ENCODE data around the gene PPP1R13L.

PPP1R13L gene

DNA sequence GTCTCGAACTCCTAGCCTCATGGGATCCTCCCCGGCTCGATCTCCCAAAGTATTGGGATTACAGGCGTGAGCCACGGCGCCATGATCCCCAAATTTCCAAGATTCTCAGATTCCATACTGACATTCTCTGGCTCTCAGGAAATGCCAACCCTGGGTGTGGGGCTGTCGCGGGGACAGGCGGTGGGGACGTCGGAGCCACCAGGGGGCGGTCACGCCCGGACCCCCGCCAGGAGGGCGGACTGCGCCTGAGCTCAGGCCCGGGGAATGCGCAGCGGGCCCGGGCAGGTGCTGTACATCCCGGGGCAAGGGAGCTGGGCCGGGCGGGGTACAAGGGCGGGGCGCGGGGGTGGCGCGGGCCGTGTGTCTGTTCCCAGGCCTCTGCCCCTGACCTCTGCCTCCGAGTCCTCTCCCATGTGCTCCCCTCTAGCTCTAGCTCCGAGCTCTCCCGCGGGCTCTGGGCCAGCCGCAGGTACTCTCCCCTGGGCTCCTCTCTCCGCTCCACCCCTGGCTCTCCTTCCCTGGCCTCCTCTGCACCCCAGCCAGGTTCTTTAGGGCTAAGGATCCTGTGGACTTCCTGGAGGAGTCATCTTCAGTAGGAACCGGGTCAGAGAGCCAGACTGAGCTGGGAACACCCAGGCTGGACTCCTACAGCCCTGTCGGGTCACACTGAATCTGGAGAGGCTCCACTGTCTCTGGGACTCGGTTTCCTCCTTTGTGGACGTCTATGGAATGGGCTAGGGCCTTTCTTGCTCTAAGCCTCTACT, 2.4 kb downstream of the PPP1R13L start:
- H3K36me3 ChIP-seq (ENCODE audit: control insufficient read depth, low read length) = no peaks in the 10 kb centered on the region
- no peaks in the 10 kb centered on the region for H3K9me2 ChIP-seq (replicated peaks; ENCODE audit: control insufficient read depth, low read length)
- TF ChIP-seq CTCF (IDR thresholded peaks at IDR 0.05; ENCODE audit: low read depth, low read length, poor library complexity, severe bottlenecking) (peak; percentile 93), EZH2phosphoT487 (IDR thresholded peaks at IDR 0.05; ENCODE audit: borderline replicate concordance, low read length) (no peak)
- H3K27ac ChIP-seq (ENCODE audit: low read depth, low read length) = no peak overlapping the region
- H3F3A ChIP-seq (ENCODE audit: control insufficient read depth, insufficient read depth) = peaks cover 12% of the 10 kb centered on the region; the same call in 1 of the 2 replicates
- H3K4me1 ChIP-seq (ENCODE audit: control insufficient read depth, low read length) = peaks cover 47% of the 10 kb centered on the region
- no peak overlapping the region for H3K4me3 ChIP-seq (ENCODE audit: low read length)
- H3K4me2 ChIP-seq (ENCODE audit: low read length) = peak overlapping the region; percentile 91
- peaks cover 10% of the 10 kb centered on the region for H3K79me2 ChIP-seq (ENCODE audit: control insufficient read depth, low read length)
- no peaks in the 10 kb centered on the region for H3K9me3 ChIP-seq (ENCODE audit: control insufficient read depth, insufficient read depth, low read length)
- H3K27me3 ChIP-seq (ENCODE audit: control insufficient read depth, low read length) = peaks cover 12% of the 10 kb centered on the region
- no peaks in the 10 kb centered on the region for H4K20me1 ChIP-seq (ENCODE audit: control insufficient read depth, insufficient read depth, low read depth, low read length)

- peaks cover 44% of the 10 kb centered on the region for H3K4me1 ChIP-seq (ENCODE audit: control insufficient read depth, low read length)
- no peak for TF ChIP-seq EZH2phosphoT487 (IDR thresholded peaks at IDR 0.05; ENCODE audit: borderline replicate concordance, low read length)
- no peak for TF ChIP-seq CTCF (IDR thresholded peaks at IDR 0.05; ENCODE audit: low read depth, low read length, poor library complexity, severe bottlenecking)
- no peaks in the 10 kb centered on the region for H3K36me3 ChIP-seq (ENCODE audit: control insufficient read depth, low read length)
- H3K9me2 ChIP-seq (replicated peaks; ENCODE audit: control insufficient read depth, low read length) = no peaks in the 10 kb centered on the region
- peaks cover 12% of the 10 kb centered on the region for H3K27me3 ChIP-seq (ENCODE audit: control insufficient read depth, low read length)
- H3K79me2 ChIP-seq (ENCODE audit: control insufficient read depth, low read length) = peaks cover 4% of the 10 kb centered on the region
- H3K9me3 ChIP-seq (ENCODE audit: control insufficient read depth, insufficient read depth, low read length) = no peaks in the 10 kb centered on the region
- peaks cover 12% of the 10 kb centered on the region; the same call in 1 of the 2 replicates for H3F3A ChIP-seq (ENCODE audit: control insufficient read depth, insufficient read depth)
- H3K4me2 ChIP-seq (ENCODE audit: low read length) = no peak overlapping the region
- H3K27ac ChIP-seq (ENCODE audit: low read depth, low read length) = no peak overlapping the region
- H4K20me1 ChIP-seq (ENCODE audit: control insufficient read depth, insufficient read depth, low read depth, low read length) = no peaks in the 10 kb centered on the region
- no peak overlapping the region for H3K4me3 ChIP-seq (ENCODE audit: low read length)
Observed at GRCh38 chr19:45401815-45402214, 3.1 kb downstream of the PPP1R13L start.

DNA sequence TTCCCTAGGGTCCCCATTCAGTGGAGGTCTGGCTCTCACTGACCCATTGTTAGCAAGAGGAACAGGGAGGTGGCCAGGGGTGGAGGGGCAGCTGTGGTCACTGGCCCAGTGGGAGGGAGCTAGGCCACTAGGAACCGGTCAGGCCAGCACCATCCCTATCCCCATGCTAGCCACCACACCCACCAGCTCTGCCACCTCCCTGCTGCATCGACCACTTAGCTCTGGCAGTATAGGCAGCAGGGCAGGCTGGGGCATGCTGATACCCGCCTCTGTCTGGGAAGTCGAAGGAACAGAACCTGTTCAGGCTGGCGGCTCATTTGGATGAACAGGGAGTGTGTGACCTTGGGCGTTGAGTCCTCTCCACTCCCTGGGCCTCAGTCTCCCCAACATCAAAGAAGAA, 4.7 kb downstream of the PPP1R13L start:
- no peak overlapping the region for H3K4me2 ChIP-seq (ENCODE audit: low read length)

More for the DNA sequence above, 4.7 kb downstream of the PPP1R13L start:
- Histone ChIP-seq H3K36me3 (ENCODE audit: control insufficient read depth, low read length) (no peaks in the 10 kb centered on the region), H3K79me2 (ENCODE audit: control insufficient read depth, low read length) (no peaks in the 10 kb centered on the region), H3K4me1 (ENCODE audit: control insufficient read depth, low read length) (peaks cover 35% of the 10 kb centered on the region), H3K27me3 (ENCODE audit: control insufficient read depth, low read length) (peaks cover 12% of the 10 kb centered on the region), H3K4me3 (ENCODE audit: low read length) (no peak overlapping the region), H3K9me3 (ENCODE audit: control insufficient read depth, insufficient read depth, low read length) (no peaks in the 10 kb centered on the region), H4K20me1 (ENCODE audit: control insufficient read depth, insufficient read depth, low read depth, low read length) (no peaks in the 10 kb centered on the region), H3F3A (ENCODE audit: control insufficient read depth, insufficient read depth) (peaks cover 12% of the 10 kb centered on the region; the same call in 1 of the 2 replicates), H3K27ac (ENCODE audit: low read depth, low read length) (no peak overlapping the region), H3K9me2 (replicated peaks; ENCODE audit: control insufficient read depth, low read length) (no peaks in the 10 kb centered on the region)
- no peak for TF ChIP-seq CTCF (IDR thresholded peaks at IDR 0.05; ENCODE audit: low read depth, low read length, poor library complexity, severe bottlenecking)
- TF ChIP-seq EZH2phosphoT487 (IDR thresholded peaks at IDR 0.05; ENCODE audit: borderline replicate concordance, low read length) = no peak
